NCI-H2107 treated with DMSO at 0.1 percent for 48 hours (cell line): ENCODE results near the gene CDC42EP3.

Source experiments
- DNase-seq: peaks from one replicate; lab custom pipeline; 2025; ENCODE audit not compliant: unreplicated experiment; lab: John Stamatoyannopoulos, UW

Gene CDC42EP3

DNA sequence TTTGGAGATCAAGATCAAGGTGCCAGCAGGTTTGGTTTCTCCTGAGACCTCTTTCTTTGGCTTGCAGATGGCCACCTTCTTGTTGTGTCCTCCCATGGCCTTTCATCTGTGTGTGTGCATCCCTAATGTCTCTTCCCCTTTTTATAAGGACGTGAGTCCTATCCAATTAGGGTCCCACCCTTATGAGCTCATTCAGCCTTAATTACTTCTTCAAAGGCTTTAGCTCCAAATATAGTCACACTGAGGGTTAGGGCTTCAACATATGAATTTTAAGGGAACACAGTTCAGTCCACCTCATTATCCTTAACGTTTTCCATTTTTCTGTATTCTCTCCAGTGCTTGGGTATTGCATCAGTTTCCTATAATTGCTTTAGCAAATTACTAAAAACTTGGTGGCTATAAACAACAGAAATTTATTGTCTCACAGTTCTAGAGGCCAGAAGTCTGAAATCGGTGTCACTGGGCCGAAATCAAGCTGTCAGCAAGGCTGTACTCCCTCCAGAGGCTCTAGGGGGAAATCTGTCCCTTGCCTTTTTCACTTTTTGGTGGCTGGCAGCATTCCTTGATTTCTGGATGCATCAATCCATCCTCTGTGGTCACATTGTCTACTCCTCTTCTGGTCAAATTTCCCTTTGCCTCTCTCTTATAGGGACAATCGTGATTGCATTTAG, 34.1 kb downstream of the CDC42EP3 start:
- no peak for DNase-seq

DNA sequence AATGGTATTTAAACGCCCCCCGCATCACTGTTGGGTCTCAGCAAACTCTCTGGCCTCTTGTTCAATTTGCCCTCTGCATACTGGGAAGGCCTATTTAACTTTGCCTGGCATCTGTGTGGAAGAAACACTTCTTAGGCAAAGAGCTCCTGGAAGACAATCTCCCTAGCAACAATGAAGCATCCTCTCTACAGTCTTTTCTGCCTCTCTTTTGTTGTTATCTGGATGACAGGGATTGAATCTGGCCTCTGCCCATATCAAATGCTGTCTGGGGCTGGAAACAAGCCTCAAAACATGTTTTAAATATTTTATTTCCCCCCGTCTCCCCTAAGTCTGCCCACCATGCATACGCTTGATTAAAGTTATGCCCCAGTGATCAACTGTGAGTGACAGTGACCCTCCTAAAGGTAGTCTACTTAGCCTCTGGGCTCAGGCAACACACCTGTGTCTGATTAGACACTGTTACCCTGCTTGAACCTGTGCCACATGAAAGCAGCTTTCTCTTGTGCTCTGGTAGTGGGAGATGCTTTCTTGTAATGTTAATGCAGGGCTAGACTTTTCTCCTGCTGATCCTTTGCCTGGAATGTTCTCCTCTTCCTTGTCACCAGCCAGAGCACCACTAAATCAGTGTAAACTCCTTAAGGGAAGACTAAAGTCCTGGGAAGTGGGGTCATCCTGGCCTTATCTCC, 34.9 kb downstream of the CDC42EP3 start:
- no peak for DNase-seq

DNA sequence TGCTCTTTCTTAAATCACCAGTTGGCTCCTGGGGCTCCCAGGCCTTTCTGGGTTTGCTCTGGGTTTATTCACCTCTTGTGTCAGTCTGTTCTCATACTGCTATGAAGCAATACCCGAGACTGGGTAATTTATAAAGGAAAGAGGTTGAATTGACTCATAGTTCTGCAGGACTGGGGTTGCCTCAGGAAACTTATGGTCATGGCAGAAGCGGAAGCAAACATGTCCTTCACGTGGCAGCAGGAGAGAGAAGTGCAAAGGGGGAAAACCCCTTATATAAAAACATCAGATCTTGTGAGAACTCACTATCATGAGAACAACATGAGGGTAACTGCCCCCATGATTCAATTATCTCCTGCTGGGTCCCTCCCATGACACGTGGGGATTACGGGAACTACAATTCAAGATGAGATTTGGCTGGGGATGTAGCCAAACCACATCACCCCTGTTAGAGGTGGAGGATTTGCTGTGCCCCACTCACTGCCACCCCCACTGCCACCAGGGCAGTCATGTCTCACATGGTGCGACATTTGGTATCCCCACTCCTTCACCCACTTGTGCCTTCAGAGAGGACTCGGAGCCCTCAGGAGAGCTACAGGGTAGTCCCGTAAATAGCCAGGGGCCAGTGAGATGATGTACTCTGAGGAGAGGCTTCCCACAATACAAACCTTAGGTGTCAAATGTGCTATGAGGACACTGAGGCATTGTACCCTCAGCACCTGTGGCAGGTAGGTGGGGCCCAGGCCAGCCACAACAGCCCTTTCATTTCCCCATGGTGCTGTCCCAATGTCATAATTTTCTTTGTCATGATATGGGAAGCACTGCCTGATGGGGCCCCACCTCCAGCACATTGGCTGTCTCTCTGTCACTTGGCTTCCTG, 35.7 kb downstream of the CDC42EP3 start:
- DNase-seq, result no peak

DNA sequence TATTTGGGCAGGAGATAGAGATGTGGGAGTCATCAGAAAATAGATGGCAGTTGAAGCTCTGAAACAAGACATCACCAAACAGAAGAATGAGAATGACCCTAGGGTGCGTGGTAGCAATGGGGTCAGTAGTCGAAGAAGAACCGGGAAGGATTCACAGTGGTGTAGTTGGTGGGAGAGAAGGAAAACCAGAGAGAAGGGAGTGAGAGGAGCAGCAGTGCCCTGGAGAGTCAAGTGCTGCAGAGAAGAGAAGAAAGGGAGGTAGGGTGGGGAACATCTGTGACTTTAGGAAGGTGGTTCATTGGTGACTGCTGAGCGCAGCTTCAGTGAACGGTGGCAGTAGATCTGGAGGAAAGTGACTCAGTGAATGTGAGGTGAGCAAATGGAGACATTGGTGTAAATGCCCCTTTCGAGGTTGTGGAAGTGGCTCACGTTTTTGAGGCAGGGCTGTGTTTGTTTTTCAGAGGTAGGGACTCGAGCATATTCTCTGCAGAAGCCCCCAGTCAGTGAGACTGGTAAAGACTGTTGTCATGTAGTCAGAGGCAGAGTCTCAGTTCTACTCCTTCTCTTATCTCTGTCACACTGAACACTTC, 36.4 kb downstream of the CDC42EP3 start:
- DNase-seq, result no peak

DNA sequence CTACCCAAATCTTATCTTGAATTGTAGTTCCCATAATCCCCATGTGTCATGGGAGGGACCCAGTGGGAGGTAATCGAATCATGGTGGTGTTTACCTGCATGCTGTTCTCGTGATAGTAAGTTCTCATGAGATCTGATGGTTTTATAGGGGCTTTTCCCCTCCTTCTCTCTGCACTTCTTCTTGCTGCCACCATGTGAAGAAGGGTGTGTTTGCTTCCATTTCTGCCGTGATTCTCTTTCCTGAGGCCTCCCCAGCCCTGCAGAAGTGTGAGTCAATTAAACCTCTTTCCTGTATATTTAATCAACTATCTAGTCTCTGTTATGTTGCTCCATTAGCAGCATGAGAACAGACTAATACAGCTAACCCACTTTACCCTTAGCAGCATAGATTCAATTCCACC, 37.6 kb downstream of the CDC42EP3 start:
- DNase-seq, result no peak

DNA sequence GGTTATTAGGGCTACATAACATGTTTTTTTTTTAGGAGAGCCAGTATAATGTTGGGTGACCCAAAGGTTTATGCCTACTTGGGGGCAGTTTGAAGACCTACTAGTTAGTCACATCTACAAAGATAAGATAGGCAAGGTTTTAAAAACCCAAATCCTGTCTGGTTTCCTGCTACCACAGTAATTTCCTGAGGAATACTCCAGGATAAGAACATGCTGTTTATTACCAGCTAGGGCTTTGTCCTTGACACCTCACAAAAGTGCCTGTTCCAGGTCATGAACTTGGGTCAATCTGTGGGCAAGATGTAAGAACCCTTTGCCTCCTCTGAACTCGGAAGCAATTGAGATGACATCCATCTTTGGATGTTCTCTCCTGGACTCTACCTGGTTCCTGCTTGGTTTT, 38.2 kb downstream of the CDC42EP3 start:
- no peak for DNase-seq

DNA sequence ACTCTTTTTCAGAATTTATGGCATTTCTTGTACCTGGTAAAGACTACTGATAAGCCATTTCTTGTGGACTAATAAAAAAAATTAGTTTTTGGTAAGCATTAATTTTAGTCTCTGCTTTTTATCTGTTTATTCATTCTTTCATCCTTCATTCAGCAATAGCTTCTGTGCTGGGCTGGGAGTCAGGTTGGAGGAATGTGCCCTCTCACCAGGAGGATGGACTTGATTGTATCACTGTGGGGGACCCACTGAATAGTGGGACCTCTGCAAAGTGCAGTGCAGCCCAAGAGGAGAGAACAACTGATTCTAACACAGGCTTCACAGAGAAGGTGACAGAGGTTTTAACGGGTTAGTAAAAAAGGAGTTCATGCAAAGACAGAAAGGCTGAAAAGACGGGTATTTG, 39.1 kb downstream of the CDC42EP3 start:
- DNase-seq, result no peak

DNA sequence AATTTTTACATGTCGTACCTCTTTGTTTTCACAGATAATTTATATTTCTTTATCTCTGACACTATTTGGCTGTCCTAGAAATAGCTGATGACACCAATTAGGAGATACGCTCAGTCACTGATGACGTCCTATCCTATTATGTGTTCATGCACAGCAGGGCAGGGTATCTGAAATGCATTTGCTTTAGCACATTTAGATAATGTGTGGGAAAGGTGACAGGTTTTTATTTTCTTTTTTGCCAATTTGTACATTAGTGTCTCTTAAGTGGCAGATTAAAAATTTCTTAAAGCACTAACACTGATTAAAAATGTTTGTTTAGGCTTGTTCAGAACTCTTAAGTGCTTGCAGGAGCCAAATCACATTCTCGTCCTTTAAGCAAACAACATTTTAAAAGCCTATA, 39.7 kb downstream of the CDC42EP3 start:
- no peak for DNase-seq

DNA sequence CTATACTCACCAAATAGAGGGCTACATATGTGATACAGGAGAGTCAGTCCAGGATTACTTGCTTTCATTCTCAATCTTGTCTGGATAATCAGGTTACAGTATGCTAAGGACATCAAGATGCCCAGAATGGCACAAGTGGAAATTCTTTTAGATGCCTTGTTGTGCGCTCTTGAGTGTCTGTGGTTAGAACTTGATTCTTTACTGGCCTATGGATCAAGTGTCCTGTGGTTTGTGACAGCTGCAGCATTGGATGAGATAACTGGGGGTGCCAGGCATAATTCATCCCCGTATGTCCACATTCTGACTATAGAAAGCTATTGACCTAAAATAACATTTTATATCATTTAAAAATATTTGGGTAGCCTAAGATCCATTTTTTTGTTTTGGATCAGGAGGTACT, 40.1 kb downstream of the CDC42EP3 start:
- DNase-seq, result peak; percentile 60

DNA sequence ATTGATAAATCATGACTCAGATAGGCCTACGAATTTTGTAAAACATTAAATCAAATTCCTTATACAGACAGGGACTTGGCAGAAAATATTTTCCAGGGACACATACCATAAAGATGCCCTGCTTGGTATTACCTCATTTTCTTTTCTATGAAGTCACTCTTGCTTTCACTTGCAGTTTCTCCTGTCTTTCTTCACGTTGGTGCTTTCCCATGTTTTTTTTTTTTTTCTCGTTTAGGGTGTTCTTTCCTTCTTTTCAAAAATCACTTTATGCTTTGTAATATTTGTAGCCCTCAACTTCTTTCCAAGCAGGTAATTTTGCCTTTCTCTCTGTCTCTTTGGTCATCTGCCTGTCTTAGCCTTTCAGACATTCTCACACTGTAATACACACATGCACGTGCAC, 40.7 kb downstream of the CDC42EP3 start:
- no peak for DNase-seq

DNA sequence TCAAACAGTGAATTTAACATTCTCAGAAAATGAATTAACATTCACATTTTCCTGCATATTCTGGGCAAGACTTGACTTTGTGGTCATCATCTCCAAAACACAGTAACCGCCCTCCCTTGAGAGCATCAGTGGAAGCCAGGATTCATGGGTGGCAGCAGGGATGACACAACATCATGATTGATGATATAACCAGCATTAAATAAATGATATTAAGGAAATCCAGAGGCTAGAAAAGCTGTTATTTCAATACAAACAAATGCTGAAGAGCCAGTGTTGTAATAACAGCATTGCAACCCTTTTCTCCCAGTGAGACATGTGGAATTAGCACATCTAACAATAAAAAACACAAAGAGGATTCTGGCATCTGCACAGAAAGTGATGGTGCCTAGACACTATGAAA, 41.1 kb downstream of the CDC42EP3 start:
- no peak for DNase-seq

DNA sequence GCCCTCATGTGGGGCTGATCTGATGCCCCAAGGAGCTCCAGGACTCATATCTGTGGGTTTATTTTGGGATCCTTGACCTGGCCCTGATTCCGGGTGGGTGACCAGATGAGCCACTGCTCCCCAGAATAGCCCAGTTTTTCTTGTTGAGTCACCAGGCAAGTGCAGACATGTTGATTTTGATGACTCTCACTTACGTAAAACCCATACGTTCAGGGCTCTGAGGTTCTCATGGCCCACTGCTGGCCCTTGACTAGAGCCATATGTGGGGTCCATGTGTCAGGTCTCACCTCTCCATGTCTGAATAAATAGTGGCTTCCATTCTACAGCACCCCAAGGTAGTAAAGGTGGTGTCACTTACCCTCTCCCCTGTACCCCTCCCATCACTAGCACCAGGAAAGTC, 41.9 kb downstream of the CDC42EP3 start:
- DNase-seq, result no peak

DNA sequence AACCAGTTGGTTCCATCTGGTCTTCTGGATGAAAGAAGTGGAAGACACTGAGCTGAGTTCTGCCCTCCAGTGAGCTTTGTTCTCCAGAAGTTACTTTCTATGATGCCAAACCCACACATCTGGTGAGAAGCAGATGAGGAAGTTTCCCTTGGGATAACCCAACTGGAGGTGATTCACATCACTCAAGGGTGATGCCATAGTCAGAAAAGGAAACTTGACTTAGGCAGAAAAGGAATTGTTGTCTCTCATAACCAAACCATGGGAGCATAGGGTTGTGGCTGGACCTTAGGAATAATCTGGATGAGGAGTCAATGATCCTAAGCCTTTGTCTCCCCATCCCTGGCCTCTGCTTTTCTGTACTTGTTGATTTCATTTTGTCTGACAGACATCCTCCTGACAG, 43.7 kb downstream of the CDC42EP3 start:
- DNase-seq, result no peak

DNA sequence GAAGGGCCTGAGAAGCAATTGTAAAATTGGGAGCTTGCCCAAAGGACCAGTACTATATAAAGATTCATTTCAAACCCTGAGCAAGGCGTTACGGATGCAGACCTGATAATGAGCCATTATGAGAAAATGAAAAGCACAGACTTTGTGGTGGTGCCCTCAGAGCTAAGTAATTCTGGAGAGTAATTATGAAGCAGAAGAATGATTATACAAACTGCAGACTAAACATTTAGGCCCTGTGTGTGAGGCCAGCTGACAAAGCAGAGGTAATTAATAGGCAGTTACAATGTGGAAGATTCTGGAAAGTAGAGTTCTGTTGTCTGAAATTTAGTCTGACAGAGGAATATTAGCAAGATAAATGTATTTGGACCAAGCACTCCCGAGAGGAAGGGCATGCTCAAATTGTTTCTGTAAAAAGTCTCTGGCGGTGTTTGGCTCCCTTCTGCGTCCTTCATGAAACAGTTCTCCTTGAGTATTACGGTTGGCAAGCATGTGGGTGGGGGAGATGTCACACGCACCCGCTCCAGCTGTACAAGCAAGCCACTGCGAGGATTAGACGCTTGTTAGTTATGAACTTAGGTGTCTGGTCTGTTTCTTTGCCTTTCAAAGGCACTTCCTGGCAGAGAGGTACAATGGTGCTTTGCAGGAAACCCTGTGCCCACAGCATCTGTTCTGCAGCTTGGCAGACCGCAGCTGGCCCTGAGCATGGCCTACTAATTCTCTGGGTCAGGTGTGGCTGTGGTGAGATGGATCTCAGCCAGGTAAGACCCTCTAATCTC, 45.5 kb downstream of the CDC42EP3 start:
- DNase-seq, result no peak

DNA sequence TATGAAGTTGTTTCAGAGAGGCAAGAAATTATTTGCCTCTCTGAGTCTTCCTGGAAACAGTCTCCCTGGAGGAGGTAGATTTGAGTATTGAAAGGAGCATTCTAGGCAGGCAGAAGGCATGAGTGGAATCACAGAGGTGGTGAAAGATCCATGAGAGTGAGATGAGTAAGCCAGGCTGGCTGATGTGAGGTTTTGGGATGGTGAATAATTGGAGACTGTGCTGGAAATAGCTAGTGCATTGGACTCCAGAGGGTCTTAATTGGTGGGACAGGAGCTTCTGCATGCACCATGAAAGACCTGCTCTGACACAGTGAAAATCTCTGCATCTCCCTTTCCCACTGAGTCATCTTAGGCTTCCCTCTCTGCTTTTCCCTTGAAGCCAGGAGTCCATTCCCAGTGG, 46.3 kb downstream of the CDC42EP3 start:
- DNase-seq, result no peak

DNA sequence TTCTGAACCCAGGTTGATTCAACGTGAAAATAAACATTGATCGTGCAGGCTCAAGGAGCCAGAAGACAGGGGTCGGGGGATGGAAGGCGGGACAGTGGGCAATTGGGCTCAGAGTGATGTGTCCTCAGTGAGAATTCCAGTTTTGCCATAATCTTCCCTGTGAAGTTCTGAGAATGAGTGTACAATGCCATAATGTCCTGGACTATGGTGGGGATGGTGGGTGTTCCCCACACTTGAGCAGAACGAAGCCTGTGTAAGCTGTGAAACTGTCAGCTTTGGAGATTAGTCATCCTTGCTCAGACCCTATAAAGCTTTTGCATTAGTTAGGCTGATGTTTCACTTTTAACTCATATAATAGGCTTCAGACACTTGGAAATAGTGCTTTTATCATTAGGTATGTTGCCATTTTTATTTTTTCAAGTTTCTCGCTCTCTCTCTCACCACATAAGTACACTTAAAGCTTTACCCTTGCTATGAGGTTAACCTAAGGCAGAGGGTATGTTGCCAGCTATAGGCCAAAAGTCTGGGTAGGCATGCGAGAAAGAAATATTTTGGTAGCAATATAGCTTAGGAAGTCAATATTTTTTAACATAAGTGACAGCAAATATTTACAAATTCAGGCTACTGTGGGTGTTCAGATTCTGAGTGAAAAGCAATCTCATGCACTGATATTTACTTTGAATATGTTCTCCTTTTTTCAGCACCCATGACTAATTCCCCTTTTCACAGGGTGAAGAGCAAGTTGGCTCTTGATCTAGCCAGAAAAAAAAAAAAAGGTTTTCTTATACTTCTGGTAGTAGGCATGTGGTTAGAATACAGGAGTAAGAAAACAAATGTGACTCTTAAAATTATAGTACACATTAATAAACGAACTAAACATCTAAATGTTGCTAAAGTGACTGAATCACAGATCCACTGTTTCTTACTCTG, 47.2 kb downstream of the CDC42EP3 start:
- no peak for DNase-seq

DNA sequence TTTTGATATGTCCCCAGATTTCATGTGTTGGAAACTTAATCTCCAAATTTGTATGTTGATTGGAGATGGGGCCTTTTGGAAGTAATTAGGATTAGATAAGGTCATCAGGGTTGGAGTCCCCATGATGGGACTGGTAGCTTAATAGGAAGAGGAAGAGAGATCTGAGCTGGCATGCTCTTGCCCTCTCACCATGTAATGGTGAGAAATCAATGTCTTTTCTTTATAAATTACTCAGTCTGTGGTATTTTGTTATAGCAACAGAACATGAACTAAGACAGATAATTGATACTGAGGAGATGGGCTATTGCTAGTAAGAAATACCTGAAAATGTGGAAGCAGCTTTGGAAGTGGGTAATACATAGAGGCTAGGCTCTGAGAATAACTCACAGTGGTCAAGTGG, 48.0 kb downstream of the CDC42EP3 start:
- DNase-seq, result no peak

DNA sequence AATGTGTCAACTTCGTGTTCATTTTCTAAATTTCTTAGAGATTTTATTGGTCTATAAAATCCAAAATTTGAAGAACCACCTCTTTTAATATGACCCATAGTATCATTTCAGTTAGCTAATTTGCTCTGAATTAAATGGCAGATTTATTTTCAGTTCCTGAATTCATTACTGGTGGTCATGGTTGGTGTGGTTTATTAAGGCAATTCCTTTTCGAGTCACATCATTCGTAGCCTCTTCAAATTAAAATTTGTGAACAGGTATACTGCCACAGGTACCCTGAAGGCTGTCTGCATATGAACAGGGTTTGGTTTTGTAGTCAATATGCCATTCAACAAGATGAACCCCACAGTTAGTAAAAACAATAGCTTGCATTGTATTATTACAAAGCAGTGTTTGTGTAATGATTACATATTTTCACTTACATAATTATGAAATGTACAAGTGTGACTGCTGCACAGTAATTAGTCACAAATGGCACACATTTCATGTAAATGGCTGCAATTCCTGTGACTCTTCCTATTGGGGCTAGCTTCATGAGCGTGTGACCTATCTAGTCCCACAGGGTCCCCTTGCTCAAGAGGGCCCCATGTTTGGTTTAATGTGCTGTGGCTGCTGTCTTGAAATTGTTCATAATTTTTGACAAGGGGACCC, 48.9 kb downstream of the CDC42EP3 start:
- no peak for DNase-seq

DNA sequence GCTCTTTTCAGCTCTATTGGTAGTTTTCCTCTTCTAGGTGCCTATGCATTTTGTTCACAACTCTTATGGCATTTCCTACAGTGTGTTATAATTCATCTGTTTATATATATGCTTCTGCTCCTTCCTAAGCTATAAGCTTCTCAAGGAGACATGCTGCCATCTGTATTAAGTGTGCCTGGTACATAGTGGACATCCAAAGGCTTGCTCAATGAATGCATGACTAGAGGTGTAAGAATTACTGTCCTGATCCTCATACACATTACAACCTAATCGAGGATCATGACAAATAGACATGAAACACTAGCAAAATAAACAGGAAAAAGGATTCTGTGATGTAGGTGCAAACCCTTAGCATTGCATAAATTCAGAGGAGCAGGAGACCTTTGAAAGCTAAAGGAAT, 50.2 kb downstream of the CDC42EP3 start:
- no peak for DNase-seq
